ENCODE data around the gene CYB5B.

CYB5B gene

DNA sequence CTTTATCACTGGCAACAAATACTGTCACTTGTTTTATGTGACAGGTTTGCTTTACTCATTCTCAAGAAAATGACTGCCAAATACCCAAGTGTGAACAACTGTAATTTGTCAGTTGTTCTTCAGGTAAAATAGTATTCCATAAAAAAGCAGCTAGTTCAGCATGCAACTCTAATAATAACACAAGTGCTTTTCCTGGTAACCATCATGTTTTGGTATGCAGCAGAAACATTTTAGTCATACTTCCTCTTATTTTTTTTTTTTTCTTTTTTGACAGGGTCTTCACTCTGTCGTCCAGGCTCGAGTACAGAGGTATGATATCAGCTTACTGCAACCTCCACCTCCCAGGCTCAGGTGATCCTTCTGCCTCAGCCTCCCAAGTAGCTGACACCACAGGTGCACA is 43.2 kb upstream of the CYB5B start:
- no peaks in the 10 kb centered on the region for H3K9me3 ChIP-seq (ENCODE audit: severe bottlenecking)
- no peak overlapping the region for H3K27ac ChIP-seq (ENCODE audit: poor library complexity, severe bottlenecking)
- no peak overlapping the region for H3K4me3 ChIP-seq (ENCODE audit: severe bottlenecking)
- H3K27me3 ChIP-seq (ENCODE audit: insufficient read depth, poor library complexity, severe bottlenecking) = no peaks in the 10 kb centered on the region
- peaks cover 7% of the 10 kb centered on the region for H3K4me1 ChIP-seq (ENCODE audit: insufficient read depth, poor library complexity, severe bottlenecking)
- no peak for DNase-seq (ENCODE audit: low spot score)
- H3K36me3 ChIP-seq (ENCODE audit: low read depth) = peaks cover 77% of the 10 kb centered on the region
- TF ChIP-seq, protein P1, sequence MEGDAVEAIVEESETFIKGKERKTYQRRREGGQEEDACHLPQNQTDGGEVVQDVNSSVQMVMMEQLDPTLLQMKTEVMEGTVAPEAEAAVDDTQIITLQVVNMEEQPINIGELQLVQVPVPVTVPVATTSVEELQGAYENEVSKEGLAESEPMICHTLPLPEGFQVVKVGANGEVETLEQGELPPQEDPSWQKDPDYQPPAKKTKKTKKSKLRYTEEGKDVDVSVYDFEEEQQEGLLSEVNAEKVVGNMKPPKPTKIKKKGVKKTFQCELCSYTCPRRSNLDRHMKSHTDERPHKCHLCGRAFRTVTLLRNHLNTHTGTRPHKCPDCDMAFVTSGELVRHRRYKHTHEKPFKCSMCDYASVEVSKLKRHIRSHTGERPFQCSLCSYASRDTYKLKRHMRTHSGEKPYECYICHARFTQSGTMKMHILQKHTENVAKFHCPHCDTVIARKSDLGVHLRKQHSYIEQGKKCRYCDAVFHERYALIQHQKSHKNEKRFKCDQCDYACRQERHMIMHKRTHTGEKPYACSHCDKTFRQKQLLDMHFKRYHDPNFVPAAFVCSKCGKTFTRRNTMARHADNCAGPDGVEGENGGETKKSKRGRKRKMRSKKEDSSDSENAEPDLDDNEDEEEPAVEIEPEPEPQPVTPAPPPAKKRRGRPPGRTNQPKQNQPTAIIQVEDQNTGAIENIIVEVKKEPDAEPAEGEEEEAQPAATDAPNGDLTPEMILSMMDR (IDR thresholded peaks at IDR 0.05; ENCODE audit: poor library complexity, severe bottlenecking) = no peak
- no peak for ATAC-seq (ENCODE audit: low read depth)

DNA sequence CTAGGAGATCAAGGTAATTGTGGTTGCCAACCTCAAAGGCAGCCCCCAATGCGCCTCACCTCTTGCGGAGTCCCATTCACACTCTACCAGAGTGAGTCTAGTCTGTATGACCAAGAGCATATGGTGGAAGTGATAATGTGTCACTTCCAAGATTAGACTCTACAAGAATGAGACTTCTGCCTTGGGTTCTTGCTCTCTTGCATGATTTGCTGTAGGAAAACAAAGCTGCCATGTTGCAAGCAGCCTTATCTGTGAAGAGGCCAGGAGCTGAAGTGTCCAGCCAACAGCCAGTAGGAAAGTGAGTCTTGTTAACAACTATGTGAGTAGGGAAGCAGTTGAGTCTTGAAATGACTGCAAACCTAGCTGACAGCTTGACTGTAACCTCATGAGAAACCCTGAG is 42.0 kb upstream of the CYB5B start:
- no peak for ATAC-seq (ENCODE audit: low read depth)
- DNase-seq (ENCODE audit: low spot score) = no peak
- Histone ChIP-seq H3K27me3 (ENCODE audit: insufficient read depth, poor library complexity, severe bottlenecking) (no peaks in the 10 kb centered on the region), H3K27ac (ENCODE audit: poor library complexity, severe bottlenecking) (no peak overlapping the region), H3K9me3 (ENCODE audit: severe bottlenecking) (no peaks in the 10 kb centered on the region), H3K4me3 (ENCODE audit: severe bottlenecking) (no peak overlapping the region), H3K36me3 (ENCODE audit: low read depth) (peaks cover 75% of the 10 kb centered on the region), H3K4me1 (ENCODE audit: insufficient read depth, poor library complexity, severe bottlenecking) (peaks cover 7% of the 10 kb centered on the region)
- TF ChIP-seq, protein P1 (IDR thresholded peaks at IDR 0.05; ENCODE audit: poor library complexity, severe bottlenecking) = no peak

DNA sequence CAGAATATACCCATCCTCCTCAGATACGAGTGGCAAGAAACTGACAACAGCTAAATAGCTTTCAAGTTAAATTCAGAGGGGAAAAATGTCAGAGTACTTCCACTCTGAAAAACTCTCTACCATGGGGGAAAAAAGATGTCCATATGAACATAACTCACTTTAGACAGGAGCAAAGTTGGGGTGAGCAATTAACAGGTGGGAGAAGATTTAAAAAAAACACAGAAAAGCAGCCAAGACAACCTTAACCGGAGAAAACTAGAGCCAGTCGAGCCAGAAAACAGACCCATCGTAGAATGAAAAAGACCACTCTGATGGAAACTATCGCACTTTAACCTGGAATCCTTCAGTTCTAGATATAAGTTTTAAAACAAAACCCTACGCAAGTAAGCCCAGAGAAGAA is 39.4 kb upstream of the CYB5B start:
- Histone ChIP-seq H3K4me3 (ENCODE audit: severe bottlenecking) (peak overlapping the region; percentile 86), H3K27ac (ENCODE audit: poor library complexity, severe bottlenecking) (peak overlapping the region; percentile 61), H3K36me3 (ENCODE audit: low read depth) (peaks cover 50% of the 10 kb centered on the region), H3K4me1 (ENCODE audit: insufficient read depth, poor library complexity, severe bottlenecking) (peaks cover 7% of the 10 kb centered on the region), H3K9me3 (ENCODE audit: severe bottlenecking) (no peaks in the 10 kb centered on the region), H3K27me3 (ENCODE audit: insufficient read depth, poor library complexity, severe bottlenecking) (no peaks in the 10 kb centered on the region)
- no peak for ATAC-seq (ENCODE audit: low read depth)
- TF ChIP-seq, protein P1 (IDR thresholded peaks at IDR 0.05; ENCODE audit: poor library complexity, severe bottlenecking) = no peak
- DNase-seq (ENCODE audit: low spot score) = no peak

DNA sequence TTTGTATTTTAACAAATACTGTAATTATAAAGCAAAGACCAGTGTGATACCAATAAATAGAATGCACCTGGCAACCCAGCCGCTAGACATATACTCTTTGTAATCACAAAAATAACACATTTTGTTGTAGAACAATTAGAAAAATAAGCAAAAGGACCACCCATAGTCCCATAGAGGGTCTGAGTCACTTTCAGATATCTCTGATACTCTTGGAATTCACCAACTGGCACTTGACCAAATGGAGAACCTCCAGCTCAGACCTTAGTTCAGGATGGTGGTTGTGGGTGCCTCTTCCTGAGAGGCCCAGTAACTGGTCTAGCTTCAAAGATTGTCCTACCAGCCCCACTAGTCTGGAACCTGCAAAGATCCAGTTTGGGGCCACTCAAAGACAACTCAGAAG is 37.8 kb upstream of the CYB5B start:
- no peak overlapping the region for H3K27ac ChIP-seq (ENCODE audit: poor library complexity, severe bottlenecking)
- ATAC-seq (ENCODE audit: low read depth) (no peak), DNase-seq (ENCODE audit: low spot score) (no peak)
- TF ChIP-seq, protein P1 (IDR thresholded peaks at IDR 0.05; ENCODE audit: poor library complexity, severe bottlenecking) = no peak
- H3K36me3 ChIP-seq (ENCODE audit: low read depth) = peaks cover 33% of the 10 kb centered on the region
- no peaks in the 10 kb centered on the region for H3K27me3 ChIP-seq (ENCODE audit: insufficient read depth, poor library complexity, severe bottlenecking)
- no peaks in the 10 kb centered on the region for H3K9me3 ChIP-seq (ENCODE audit: severe bottlenecking)
- H3K4me1 ChIP-seq (ENCODE audit: insufficient read depth, poor library complexity, severe bottlenecking) = peaks cover 7% of the 10 kb centered on the region
- peak overlapping the region; percentile 86 for H3K4me3 ChIP-seq (ENCODE audit: severe bottlenecking)

DNA sequence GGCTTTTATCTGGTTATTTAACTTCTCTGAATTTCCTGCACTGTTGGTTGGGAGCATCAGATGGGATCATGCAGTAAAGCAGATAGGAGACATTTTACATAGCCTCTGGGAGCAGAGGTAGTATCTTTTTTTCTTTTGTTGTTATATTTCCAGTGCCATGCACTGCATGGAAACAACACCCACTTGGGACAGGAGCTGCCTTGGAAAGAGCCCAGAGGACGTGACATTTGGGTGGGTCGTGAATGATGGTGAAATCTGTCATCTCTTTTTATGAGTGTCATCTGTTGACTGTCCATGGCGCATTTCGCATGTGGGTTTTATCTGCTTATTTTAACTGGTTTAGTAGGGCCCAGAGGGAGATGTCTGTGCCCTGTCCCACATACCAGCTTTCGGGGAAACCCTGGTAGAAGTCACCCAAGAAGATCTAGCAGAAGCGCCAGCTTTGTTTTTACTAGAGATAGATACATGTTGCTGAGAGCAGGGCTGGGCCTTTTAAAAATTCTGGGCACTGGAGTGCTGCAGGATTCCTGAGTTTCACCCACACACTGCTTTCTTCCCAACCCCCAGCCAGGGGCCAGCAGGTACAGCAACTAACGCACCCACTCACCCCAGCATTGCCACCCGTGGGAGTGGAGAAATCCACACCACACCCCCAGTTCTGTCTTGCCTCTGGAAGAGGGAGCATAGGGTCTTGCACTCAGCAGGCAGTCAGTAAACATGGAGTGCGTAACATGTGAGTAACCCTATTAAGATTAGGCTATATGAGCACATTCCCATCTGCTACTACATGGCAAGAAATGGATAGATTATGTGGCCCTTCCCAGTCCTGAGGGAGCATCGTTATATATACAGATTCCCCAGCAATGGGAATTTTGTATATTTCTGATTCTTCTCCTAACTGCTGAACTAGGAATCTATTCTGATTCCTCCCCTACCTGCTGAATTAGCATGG is 30.2 kb upstream of the CYB5B start:
- Histone ChIP-seq H3K4me3 (ENCODE audit: severe bottlenecking) (no peak overlapping the region), H3K9me3 (ENCODE audit: severe bottlenecking) (no peaks in the 10 kb centered on the region), H3K4me1 (ENCODE audit: insufficient read depth, poor library complexity, severe bottlenecking) (peaks cover 21% of the 10 kb centered on the region), H3K36me3 (ENCODE audit: low read depth) (no peaks in the 10 kb centered on the region), H3K27me3 (ENCODE audit: insufficient read depth, poor library complexity, severe bottlenecking) (no peaks in the 10 kb centered on the region), H3K27ac (ENCODE audit: poor library complexity, severe bottlenecking) (no peak overlapping the region)
- ATAC-seq (ENCODE audit: low read depth) (no peak), DNase-seq (ENCODE audit: low spot score) (no peak)
- TF ChIP-seq, protein P1 (IDR thresholded peaks at IDR 0.05; ENCODE audit: poor library complexity, severe bottlenecking) = no peak
